K562 (cell line): ENCODE data around the gene ARMC7. TPM values are rescaled to one million over a fixed set of nuclear protein-coding genes. Genes with fewer than 3 reads are reported as not detected.

Source experiments
- ATAC-seq: fragments of 200-7000 bp; cut with Tn5 transposase; 3 replicates; pipeline ENCODE4 v1.9.1; 2020; ENCODE audit warnings: moderate library complexity
- BruUV-seq: library from RNA; stranded (reverse); fragments of 400-500 nt; replicated peaks from 2 replicates; lab custom pipeline; 2021; lab: Mats Ljungman, UMichigan
- CTCF ChIA-PET: fragments of 300-600 bp; formaldehyde crosslinking; extraction: SDS; loops from one replicate; lab custom pipeline; 2021; ENCODE audit warnings: low intra/inter-chr PET ratio; lab: Yijun Ruan, JAX
- POLR2A ChIA-PET: fragments of 300-600, 350-650 bp; sonication (Branson Sonifier 250); formaldehyde crosslinking; extraction: SDS; loops from one replicate; lab custom pipeline; 2021; ENCODE audit warnings: antibody characterized with exemption, inconsistent platforms; lab: Yijun Ruan, JAX
- DNase-seq, 4 experiments: peaks; one replicate each; pipeline versions ENCODE4 v3.0.0 to v3.0.0-alpha.2; 2011 to 2018; ENCODE audit warnings: low spot score in 3 of 4, mixed read lengths in 3 of 4; ENCODE audit errors: extremely low read depth in 1 of 4
- FAIRE-seq: peaks from 2 replicates; lab custom pipeline; 2011; peaks lifted over from hg19 to GRCh38; lab: Jason Lieb, UNC
- H2AFZ ChIP-seq: 2 replicates; pipeline ENCODE4 v1.6.0; 2011; ENCODE audit warnings: low read depth, low read length, control low read depth, inconsistent platforms
- H3K27ac ChIP-seq: fragments of 200-600 bp; 3 replicates; pipeline ENCODE4 v1.8.0; 2011; ENCODE audit warnings: low read depth, mild to moderate bottlenecking, control low read depth, inconsistent platforms, low read length, moderate library complexity, mixed read lengths; ENCODE audit errors: extremely low read depth
- H3K27me3 ChIP-seq, 2 experiments: fragments of 300-600 bp in 1 of 2; 2 replicates in 1 of 2; 3 replicates in 1 of 2; pipeline versions ENCODE4 v1.6.0 to v1.8.0; 2011; ENCODE audit warnings: inconsistent platforms in 2 of 2, low read length in 2 of 2, mild to moderate bottlenecking in 1 of 2, mixed read lengths in 1 of 2, moderate library complexity in 1 of 2; ENCODE audit not compliant: control insufficient read depth in 2 of 2, insufficient read depth in 2 of 2
- H3K36me3 ChIP-seq: fragments of 300-600 bp; 3 replicates; pipeline ENCODE4 v1.8.0; 2011; ENCODE audit warnings: mild to moderate bottlenecking, low read length, inconsistent platforms; ENCODE audit not compliant: control insufficient read depth, insufficient read depth
- H3K4me1 ChIP-seq, 2 experiments: fragments of 200-600 bp in 1 of 2; replicated peaks in 1 of 2; 2 replicates in 1 of 2; 3 replicates in 1 of 2; pipeline versions ENCODE4 v1.5.1 to v1.8.0; 2011; ENCODE audit warnings: inconsistent platforms in 2 of 2, low read length in 2 of 2, mild to moderate bottlenecking in 1 of 2, mixed read lengths in 1 of 2, moderate library complexity in 1 of 2; ENCODE audit not compliant: control insufficient read depth in 2 of 2, insufficient read depth in 2 of 2
- H3K4me2 ChIP-seq: 2 replicates; pipeline ENCODE4 v1.6.1; 2011; ENCODE audit warnings: low read length, control low read depth, inconsistent platforms, mixed read lengths; ENCODE audit not compliant: insufficient read depth
- H3K4me3 ChIP-seq: fragments of 200-600 bp; sonication (generic), shearing (Covaris generic); 2 replicates; pipeline ENCODE4 v1.5.1; 2016; ENCODE audit warnings: control low read depth, inconsistent platforms
- H3K79me2 ChIP-seq: fragments of 200-600 bp; 3 replicates; pipeline ENCODE4 v1.8.0; 2011; ENCODE audit warnings: low read length, inconsistent platforms; ENCODE audit not compliant: control insufficient read depth, insufficient read depth
- H3K9ac ChIP-seq, 2 experiments: 2 replicates each; pipeline versions ENCODE4 v1.6.0 to v1.6.1; 2011; ENCODE audit warnings: low read depth in 2 of 2, low read length in 2 of 2, control low read depth in 1 of 2, inconsistent platforms in 1 of 2, mild to moderate bottlenecking in 1 of 2, mixed read lengths in 1 of 2; ENCODE audit not compliant: insufficient read depth in 1 of 2
- H3K9me1 ChIP-seq: one replicate; pipeline ENCODE4 v1.6.0; 2011; ENCODE audit warnings: inconsistent platforms, mild to moderate bottlenecking, low read length, moderate library complexity; ENCODE audit not compliant: control insufficient read depth, insufficient read depth
- H3K9me3 ChIP-seq: replicated peaks from 2 replicates; pipeline ENCODE4 v1.5.1; 2011; ENCODE audit warnings: low read depth, low read length, inconsistent platforms; ENCODE audit not compliant: control insufficient read depth, insufficient read depth
- H4K20me1 ChIP-seq: replicated peaks from 2 replicates; pipeline ENCODE4 v1.6.1; 2011; ENCODE audit warnings: low read length, inconsistent platforms, mixed read lengths; ENCODE audit not compliant: control insufficient read depth, insufficient read depth
- HDAC6 ChIP-seq: IDR thresholded peaks from 2 replicates; pipeline ENCODE4 v1.6.1; 2012; ENCODE audit warnings: low read depth, mild to moderate bottlenecking, control low read depth, inconsistent platforms, low read length, moderate library complexity
- HMGXB4 ChIP-seq: sonication (generic); formaldehyde crosslinking; IDR thresholded peaks from 2 replicates; pipeline ENCODE4 v1.8.1; 2023; ENCODE audit warnings: mild to moderate bottlenecking, missing genetic modification reagents
- PBX2 ChIP-seq, 2 experiments: IDR thresholded peaks in 1 of 2; conservative IDR thresholded peaks in 1 of 2; 2 replicates each; pipeline ENCODE4 v1.6.1; 2016; ENCODE audit warnings: low read depth in 2 of 2, mild to moderate bottlenecking in 1 of 2, missing compliant biosample characterization in 1 of 2, missing genetic modification characterization in 1 of 2, moderate library complexity in 1 of 2
- ZNF431 ChIP-seq: sonication (generic); formaldehyde crosslinking; IDR thresholded peaks from 2 replicates; pipeline ENCODE4 v1.8.0; 2022; ENCODE audit warnings: mild to moderate bottlenecking, missing genetic modification reagents
- ZNF507 ChIP-seq: conservative IDR thresholded peaks from 2 replicates; pipeline ENCODE4 v1.6.1; 2017; ENCODE audit warnings: missing genetic modification characterization, missing compliant biosample characterization
- ZNF518B ChIP-seq: fragments of 250-450 bp; sonication (Bioruptor Pico); IDR thresholded peaks from 2 replicates; pipeline ENCODE4 v1.5.0; 2021; ENCODE audit warnings: mild to moderate bottlenecking, moderate library complexity
- ZNF551 ChIP-seq: fragments of 250-450 bp; sonication (Bioruptor Pico); IDR thresholded peaks from 2 replicates; pipeline ENCODE4 v1.5.0; 2021; ENCODE audit warnings: mild to moderate bottlenecking, moderate library complexity
- ZNF584 ChIP-seq: fragments of 200-800 bp; sonication (Bioruptor generic); IDR thresholded peaks from 2 replicates; pipeline ENCODE4 v1.6.1; 2016; ENCODE audit warnings: low read depth, mild to moderate bottlenecking, missing genetic modification characterization, missing compliant biosample characterization
- ZNF586 ChIP-seq: fragments of 450-650 bp; formaldehyde crosslinking; conservative IDR thresholded peaks from 2 replicates; pipeline ENCODE4 v1.4.0; 2020; ENCODE audit warnings: mild to moderate bottlenecking, moderate library complexity
- WGBS: fragments of 100-300 bp; shearing (Covaris generic); methylation state at CpG from one replicate; pipeline ENCODE4 v1.1.6; 2016; ENCODE audit warnings: low coverage, mixed read lengths; ENCODE audit not compliant: insufficient coverage; ENCODE audit errors: missing lambda C conversion rate; 5-methylcytosine and 5-hydroxymethylcytosine counted together
- in situ Hi-C: fragments of 300-500 bp; cut with MboI; formaldehyde crosslinking; loops from 4 replicates; pipeline ENCODE4 v1.15.0; 2018; ENCODE audit warnings: inconsistent platforms, mixed read lengths
- intact Hi-C: fragments of 100-400 bp; cut with micrococcal nuclease; formaldehyde crosslinking; loops from 2 replicates; pipeline ENCODE4 v1.14.2; 2022
- polyA plus RNA-seq, 8 experiments: library from polyadenylated mRNA; depleted of rRNA in 4 of 8; stranded (reverse) in 5 of 8; unstranded in 3 of 8; fragments of >200 nt; fragmentation: Nextera tagmentation in 2 of 8; fragmentation: Illumina TruSeq in 1 of 8; extraction: Ambion mirVana in 2 of 8; extraction: Trizol in 1 of 8; gene quantifications; 2 replicates each; pipeline versions ENCODE4 v1.2.1 to v1.2.3, GENCODE V29; 2011 to 2014; ENCODE audit warnings: inconsistent platforms in 1 of 8, missing spikeins in 1 of 8
- total RNA-seq, 7 experiments: library from RNA; depleted of rRNA in 6 of 7; stranded (reverse); fragments of >200 nt in 6 of 7; fragmentation: Illumina TruSeq in 2 of 7; extraction: Trizol in 2 of 7; gene quantifications; 2 replicates each; pipeline versions ENCODE4 v1.2.1 to v1.2.3, GENCODE V29; 2011 to 2021; ENCODE audit warnings: low replicate concordance in 1 of 7
- TF ChIP-seq, protein P1 (sequence below): conservative IDR thresholded peaks from 2 replicates; pipeline ENCODE4 v1.6.1; 2011; ENCODE audit warnings: low read depth, mild to moderate bottlenecking, low read length; ENCODE audit not compliant: control insufficient read depth

Gene ARMC7
- total and polyA plus RNA-seq, 9 of the 15 experiments (the other 6 are each of a cell fraction or from before 2014, with no cell fraction given), result 1.4 to 15.2 (median 5.9) TPM

DNA sequence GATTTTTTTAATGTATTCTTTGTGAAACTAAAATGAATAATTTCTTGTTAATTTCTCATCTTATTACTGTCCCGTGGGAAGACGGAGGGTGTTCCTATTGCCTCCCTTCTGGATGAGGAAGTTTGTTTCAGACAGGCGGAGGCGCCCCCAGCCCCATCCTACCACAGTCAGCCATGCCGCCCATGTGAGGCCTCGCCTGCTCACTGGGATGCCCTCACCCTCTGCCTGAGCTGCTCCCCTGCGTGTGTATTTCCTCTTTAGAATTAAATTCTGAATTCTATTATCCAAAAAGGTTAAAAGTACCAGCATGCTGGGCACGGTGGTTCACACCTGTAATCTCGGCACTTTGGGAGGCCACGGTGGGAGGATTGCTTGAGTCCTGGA, 48.7 kb upstream of the ARMC7 start (continued):
- TF ChIP-seq ZNF431 (CRISPR knock-in tag) (no peak), ZNF507 (no peak)

DNA sequence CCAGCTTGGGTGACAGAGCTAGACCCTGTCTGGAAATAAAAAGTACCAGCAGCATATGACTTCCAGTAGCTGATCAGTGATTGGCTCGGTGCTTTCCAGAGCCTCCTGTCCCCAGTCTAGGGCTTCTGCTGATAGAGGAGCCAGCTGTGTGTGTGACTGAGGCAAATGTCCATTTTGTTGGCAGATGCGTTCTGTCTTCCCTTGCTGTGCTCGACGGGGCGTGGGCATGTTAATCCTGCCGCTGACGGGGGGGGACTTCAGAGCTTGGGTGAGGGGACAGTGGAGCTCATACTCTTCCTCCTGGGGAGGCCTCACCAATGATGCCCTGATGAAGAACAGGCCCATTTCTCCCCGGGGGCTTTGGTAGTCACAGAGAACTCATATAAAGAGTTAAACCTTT, 48.2 kb upstream of the ARMC7 start:
- no peaks in the 10 kb centered on the region for H3K27me3 ChIP-seq
- no peak for TF ChIP-seq HDAC6
- no peak for TF ChIP-seq PBX2 (CRISPR knock-in tag; IDR thresholded peaks at IDR 0.05; ENCODE audit: low read depth)
- TF ChIP-seq PBX2 (tag; conservative IDR thresholded peaks at IDR 0.05; ENCODE audit: low read depth), result no peak
- TF ChIP-seq, protein P1, sequence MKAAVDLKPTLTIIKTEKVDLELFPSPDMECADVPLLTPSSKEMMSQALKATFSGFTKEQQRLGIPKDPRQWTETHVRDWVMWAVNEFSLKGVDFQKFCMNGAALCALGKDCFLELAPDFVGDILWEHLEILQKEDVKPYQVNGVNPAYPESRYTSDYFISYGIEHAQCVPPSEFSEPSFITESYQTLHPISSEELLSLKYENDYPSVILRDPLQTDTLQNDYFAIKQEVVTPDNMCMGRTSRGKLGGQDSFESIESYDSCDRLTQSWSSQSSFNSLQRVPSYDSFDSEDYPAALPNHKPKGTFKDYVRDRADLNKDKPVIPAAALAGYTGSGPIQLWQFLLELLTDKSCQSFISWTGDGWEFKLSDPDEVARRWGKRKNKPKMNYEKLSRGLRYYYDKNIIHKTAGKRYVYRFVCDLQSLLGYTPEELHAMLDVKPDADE, result no peak
- no peak for TF ChIP-seq ZNF586 (CRISPR knock-in tag)
- TF ChIP-seq HMGXB4 (CRISPR knock-in tag), result no peak
- TF ChIP-seq ZNF518B (CRISPR knock-in tag), result no peak
- TF ChIP-seq ZNF551 (CRISPR knock-in tag), result no peak
- TF ChIP-seq ZNF584 (CRISPR knock-in tag), result no peak

More for the DNA sequence above, 48.2 kb upstream of the ARMC7 start:
- CTCF ChIA-PET, result interaction anchor here (0.7 kb wide), 1 partner anchor 35 kb away, joined by 3 read pairs; no protein-coding TSS in a partner anchor
- WGBS, result 89% methylated on average over 8 of the region's 8 CpGs
- Histone ChIP-seq H3K79me2 (no peaks in the 10 kb centered on the region), H2AFZ (no peak overlapping the region), H3K9ac (no peak overlapping the region), H3K4me1 (peaks cover 0 to 3% of the 10 kb centered on the region in 2 experiments; a peak in 2 of 5 replicates), H3K9me3 (no peaks in the 10 kb centered on the region), H3K9me1 (no peaks in the 10 kb centered on the region), H3K36me3 (peaks cover 72% of the 10 kb centered on the region), H3K4me3 (no peak overlapping the region), H3K27ac (no peak overlapping the region), H3K4me2 (no peak overlapping the region), H4K20me1 (0 out of 2 replicates have a peak, but pooled peaks cover 3% of the 10 kb centered on the region)
- DNase-seq (peak in 1 of 4 experiments; percentile 10), ATAC-seq (no peak), FAIRE-seq (no peak)
- intact Hi-C loops, result loop anchor here (2.0 kb wide), 1 partner anchor 69 kb away; the partner anchor contains the start of gene NT5C
- in situ Hi-C loops, result loop anchor here (5.0 kb wide), 1 partner anchor 51 kb away; no protein-coding TSS in a partner anchor
- POLR2A ChIA-PET, result interaction anchor here (0.7 to 2.4 kb wide), 5 partner anchors 10 to 52 kb away, joined by 3 to 8 read pairs (median 3); no protein-coding TSS in a partner anchor
- no TSS peak for BruUV-seq
